ENCODE measurements around the gene LCORL. TPM values are rescaled to one million over a fixed set of nuclear protein-coding genes. Genes with fewer than 3 reads are reported as not detected.

The LCORL gene
- total RNA-seq, 1 donor from 2014 or later: 20.8 TPM

- H3K4me3 Mint-ChIP-seq: no peak overlapping the region
- peaks cover 13% of the 10 kb centered on the region for H3K4me1 Mint-ChIP-seq (ENCODE audit: unreplicated experiment)
- H3K9me3 Mint-ChIP-seq: no peaks in the 10 kb centered on the region
- TF ChIP-seq CTCF (conservative IDR thresholded peaks at IDR 0.05): no peak
- no peak for DNase-seq (ENCODE audit: extremely low spot score, unreplicated experiment)
- H3K27me3 Mint-ChIP-seq: no peaks in the 10 kb centered on the region
- H3K36me3 Mint-ChIP-seq: peaks cover 9% of the 10 kb centered on the region
- no peak overlapping the region for H3K27ac Mint-ChIP-seq
Observed at GRCh38 chr4:17945303-17945702, 76.3 kb downstream of the LCORL start.

- no peaks in the 10 kb centered on the region for H3K9me3 Mint-ChIP-seq
- H3K27ac Mint-ChIP-seq: peak overlapping the region; percentile 14
- no peak overlapping the region for H3K4me3 Mint-ChIP-seq
- TF ChIP-seq CTCF (conservative IDR thresholded peaks at IDR 0.05): no peak
- no peaks in the 10 kb centered on the region for H3K27me3 Mint-ChIP-seq
- DNase-seq (ENCODE audit: extremely low spot score, unreplicated experiment): no peak
- H3K36me3 Mint-ChIP-seq: peaks cover 13% of the 10 kb centered on the region
- peaks cover 13% of the 10 kb centered on the region for H3K4me1 Mint-ChIP-seq (ENCODE audit: unreplicated experiment)
Observed at GRCh38 chr4:17941731-17942130, 79.8 kb downstream of the LCORL start.

- Mint-ChIP-seq H3K4me1 (ENCODE audit: unreplicated experiment) (peaks cover 13% of the 10 kb centered on the region), H3K4me3 (no peak overlapping the region), H3K27me3 (no peaks in the 10 kb centered on the region), H3K27ac (no peak overlapping the region), H3K36me3 (peaks cover 32% of the 10 kb centered on the region), H3K9me3 (peaks cover 4% of the 10 kb centered on the region)
- DNase-seq (ENCODE audit: extremely low spot score, unreplicated experiment): no peak
- TF ChIP-seq CTCF (conservative IDR thresholded peaks at IDR 0.05): no peak
Observed at GRCh38 chr4:17939054-17939453, 82.5 kb downstream of the LCORL start.

GRCh38 chr4:17934286-17934685 lies 87.3 kb downstream of the LCORL start:
- H3K27ac Mint-ChIP-seq: no peak overlapping the region
- peak; percentile 18 for TF ChIP-seq CTCF (conservative IDR thresholded peaks at IDR 0.05)
- H3K27me3 Mint-ChIP-seq: no peaks in the 10 kb centered on the region
- H3K9me3 Mint-ChIP-seq: peaks cover 17% of the 10 kb centered on the region
- peaks cover 45% of the 10 kb centered on the region for H3K36me3 Mint-ChIP-seq
- DNase-seq (ENCODE audit: extremely low spot score, unreplicated experiment): no peak
- no peak overlapping the region for H3K4me3 Mint-ChIP-seq
- H3K4me1 Mint-ChIP-seq (ENCODE audit: unreplicated experiment): no peaks in the 10 kb centered on the region

GRCh38 chr4:17933126-17933525 lies 88.4 kb downstream of the LCORL start:
- TF ChIP-seq CTCF (conservative IDR thresholded peaks at IDR 0.05): no peak
- Mint-ChIP-seq H3K36me3 (peaks cover 41% of the 10 kb centered on the region), H3K27me3 (no peaks in the 10 kb centered on the region), H3K4me1 (ENCODE audit: unreplicated experiment) (no peaks in the 10 kb centered on the region), H3K4me3 (no peak overlapping the region), H3K27ac (no peak overlapping the region), H3K9me3 (peaks cover 17% of the 10 kb centered on the region)
- DNase-seq (ENCODE audit: extremely low spot score, unreplicated experiment): no peak

- no peak overlapping the region for H3K4me3 Mint-ChIP-seq
- DNase-seq (ENCODE audit: extremely low spot score, unreplicated experiment): no peak
- peaks cover 44% of the 10 kb centered on the region for H3K36me3 Mint-ChIP-seq
- TF ChIP-seq CTCF (conservative IDR thresholded peaks at IDR 0.05): no peak
- no peak overlapping the region for H3K27ac Mint-ChIP-seq
- H3K27me3 Mint-ChIP-seq: no peaks in the 10 kb centered on the region
- H3K4me1 Mint-ChIP-seq (ENCODE audit: unreplicated experiment): no peaks in the 10 kb centered on the region
- H3K9me3 Mint-ChIP-seq: peaks cover 17% of the 10 kb centered on the region
Observed at GRCh38 chr4:17932041-17932440, 89.5 kb downstream of the LCORL start.
